ENCODE results near the gene NINJ2.
A peak's percentile ranks its signal among the peaks of the same experiment; 100 is the strongest.
"Not testable (repeated sequence)": the region's sequence is repeated elsewhere in the genome, so short reads cannot be mapped to it uniquely, and the experiment has no call there.

Gene NINJ2, protein sequence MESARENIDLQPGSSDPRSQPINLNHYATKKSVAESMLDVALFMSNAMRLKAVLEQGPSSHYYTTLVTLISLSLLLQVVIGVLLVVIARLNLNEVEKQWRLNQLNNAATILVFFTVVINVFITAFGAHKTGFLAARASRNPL

DNA sequence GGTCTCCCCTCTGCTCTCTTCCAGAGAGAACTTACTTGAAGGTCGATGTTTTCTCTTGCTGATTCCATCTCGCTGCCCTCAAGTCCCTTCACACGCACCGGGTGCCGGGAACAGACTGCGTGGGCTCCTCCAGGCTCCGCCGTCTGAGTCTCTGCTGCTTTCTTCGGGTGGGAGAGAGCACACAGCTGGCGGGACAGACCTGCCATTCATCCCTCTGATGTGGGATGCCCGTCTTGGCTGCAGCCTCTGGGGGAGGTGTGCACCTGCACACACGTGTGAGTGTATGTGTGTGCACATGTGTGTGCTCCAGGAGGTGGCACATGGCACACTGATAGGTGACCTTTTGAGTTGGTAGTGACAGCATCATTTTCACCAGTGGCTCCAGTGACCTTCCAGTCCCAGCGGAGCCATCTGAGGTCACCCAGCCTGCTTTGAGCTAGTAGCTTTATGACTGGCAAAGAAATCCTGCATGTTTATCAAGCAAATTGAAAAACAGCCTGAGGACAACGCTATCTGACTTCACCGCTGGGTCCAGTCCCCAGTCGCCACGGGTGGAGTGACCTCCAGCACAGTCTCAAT, at the start of gene NINJ2:
TSS of gene NINJ2 (minus strand) at position 153 of the 579 bp plus-strand sequence. CDS start at position 68, 85 bp downstream.
- no peak for DNase-seq

DNA sequence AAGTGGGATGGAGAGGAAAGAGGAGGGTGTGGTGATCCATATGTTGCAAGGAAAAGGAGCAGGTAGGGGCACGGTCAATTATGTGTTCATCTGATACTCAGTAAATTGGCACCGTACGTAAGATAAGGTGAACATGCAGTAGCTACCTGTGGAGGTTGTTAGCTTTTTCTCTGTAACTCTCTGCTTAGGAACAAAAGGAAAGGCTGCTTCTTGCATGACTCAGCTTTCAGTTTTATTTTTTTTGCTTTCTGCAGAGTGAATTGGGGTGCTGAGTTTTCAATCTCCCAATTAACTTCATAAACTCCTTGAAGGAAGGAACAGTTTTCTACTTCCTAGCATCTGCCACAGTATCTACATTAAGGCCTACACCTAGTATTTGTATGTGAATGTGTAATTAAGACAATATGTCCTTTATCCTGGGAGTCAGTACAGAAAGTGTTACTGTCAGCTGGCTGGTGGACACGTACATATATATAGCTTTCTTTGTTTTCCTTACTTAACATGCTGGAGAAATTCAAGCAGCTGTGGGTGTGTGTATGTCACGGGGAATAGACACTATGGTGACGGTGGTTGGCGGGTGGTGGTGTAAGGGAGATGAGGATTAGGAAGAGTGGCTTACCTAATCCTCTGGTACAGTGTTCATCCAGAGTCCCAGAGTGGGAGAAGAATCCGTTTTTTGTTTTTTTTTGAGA, 49.1 kb upstream of the NINJ2 start:
- DNase-seq, result no peak

DNA sequence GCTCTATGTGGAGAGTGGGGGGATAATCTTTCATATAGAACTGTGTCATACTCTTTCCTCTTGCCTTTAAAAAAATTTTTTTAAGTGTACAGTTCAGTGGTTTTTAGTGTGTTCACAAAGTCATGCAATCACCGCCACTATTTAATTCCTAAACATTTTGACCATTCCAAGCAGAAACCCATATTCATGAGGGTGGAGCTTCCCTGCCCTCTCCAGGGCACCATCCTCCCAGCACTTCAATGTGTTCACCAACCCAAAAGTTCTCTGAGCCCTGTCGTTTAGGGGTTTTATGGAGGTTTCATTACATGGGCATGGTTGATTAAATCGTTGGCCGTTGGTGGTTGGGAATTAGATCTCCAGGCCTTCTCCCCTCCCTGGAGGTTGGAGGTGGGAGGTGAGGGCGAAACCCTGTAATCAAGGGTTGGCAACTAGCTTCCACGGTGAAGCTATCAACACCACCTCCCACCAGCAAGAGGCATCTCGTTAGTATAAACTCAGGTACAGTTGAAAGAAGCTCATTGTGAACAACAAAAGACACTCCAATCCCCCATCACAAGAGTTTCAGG, 46.3 kb upstream of the NINJ2 start:
- DNase-seq, result no peak

DNA sequence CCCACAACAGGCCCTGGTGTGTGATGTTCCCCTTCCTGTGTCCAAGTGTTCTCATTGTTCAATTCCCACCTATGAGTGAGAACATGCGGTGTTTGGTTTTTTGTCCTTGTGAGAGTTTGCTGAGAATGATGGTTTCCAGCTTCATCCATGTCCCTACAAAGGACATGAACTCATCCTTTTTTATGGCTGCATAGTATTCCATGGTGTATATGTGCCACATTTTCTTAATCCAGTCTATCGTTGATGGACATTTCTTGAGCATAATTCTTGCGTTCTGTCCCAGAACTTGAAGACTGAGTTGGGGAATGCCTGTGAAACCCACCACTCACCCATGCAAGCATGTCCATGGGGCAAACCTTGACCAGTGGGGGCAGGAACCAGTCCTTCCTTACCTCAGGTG, 44.8 kb upstream of the NINJ2 start:
- not testable (repeated sequence) for DNase-seq

DNA sequence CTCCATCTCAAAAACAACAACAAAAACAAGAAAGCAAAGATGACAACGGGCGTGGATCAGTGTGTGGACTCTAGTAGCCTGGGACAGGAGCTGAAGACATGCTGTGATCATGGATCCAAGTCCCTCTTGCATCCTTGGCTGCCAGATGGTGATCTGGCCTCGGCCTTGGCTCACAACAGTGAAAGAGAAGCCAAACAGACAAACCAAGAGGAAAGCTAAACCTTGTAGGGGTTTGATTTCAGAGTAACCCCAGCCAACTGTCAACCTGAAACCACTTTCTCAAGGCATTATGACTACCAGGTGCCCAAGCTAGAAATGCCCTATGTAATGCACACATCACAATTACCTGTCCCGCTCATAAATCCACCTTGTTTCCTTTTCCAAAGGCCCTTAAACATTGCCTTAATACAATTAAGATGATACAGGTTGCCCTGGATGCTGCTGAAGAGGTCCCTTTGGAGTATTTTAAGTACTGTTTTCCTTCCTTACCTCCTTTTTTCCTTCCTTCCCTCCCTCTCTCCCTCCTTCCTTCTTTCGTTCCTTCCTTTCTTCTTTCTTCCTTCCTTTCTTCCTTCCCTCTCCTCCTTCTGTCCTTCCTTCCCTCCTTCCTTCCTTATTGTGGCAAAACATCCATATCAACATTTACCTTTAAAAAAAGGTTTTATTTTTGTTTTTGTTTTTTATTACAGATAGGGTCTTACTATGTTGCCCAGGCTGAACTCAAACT, 41.4 kb upstream of the NINJ2 start:
- DNase-seq, result no peak

DNA sequence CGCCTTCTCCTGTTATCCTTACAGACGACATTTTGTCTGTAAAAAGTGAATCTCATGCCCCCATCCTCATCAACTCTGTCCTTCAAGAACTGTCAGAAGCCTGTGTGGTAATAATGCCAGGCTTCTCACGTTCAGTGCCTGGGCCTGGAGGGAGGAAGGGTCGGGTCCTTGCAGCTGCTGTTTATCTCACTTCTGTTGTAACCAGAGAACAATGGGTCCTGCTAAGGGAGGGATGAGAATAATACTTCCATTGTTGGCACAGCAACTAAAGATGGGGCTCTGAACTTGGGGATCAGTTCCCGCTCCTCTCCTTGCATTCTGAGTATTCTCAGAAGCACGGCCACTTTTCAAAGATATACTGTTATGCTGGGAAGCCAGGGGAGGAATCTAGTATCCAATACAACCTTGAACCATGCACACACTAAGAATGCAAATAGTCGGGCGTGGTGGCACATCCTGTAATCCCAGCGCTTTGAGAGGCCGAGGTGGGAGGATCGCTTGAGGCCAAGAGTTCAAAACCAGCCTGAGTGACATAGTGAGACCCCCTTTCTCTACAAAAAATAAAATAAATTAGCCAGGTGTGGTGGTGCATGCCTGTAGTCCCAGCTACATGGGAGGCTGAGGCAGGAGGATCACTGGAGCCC, 38.8 kb upstream of the NINJ2 start:
- no peak for DNase-seq

DNA sequence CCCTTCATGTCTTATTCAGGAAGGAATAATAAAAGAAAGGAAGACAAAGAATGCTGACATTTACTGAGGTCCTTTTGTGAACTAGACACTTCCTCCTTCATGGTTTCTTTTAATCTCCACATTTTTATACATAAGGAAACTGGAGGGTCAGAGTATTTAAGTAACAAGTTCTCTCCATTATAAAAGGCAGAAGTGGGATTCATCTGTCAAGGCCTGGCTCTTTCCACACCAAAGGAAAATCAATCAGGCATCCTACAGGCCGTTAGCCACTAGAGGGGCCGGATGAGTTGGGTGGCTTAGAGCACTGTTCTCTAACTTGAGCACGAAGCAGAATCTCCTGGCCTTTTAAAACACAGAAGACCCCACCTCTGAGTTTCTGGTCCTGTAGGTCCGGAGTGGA, 36.8 kb upstream of the NINJ2 start:
- DNase-seq, result no peak

DNA sequence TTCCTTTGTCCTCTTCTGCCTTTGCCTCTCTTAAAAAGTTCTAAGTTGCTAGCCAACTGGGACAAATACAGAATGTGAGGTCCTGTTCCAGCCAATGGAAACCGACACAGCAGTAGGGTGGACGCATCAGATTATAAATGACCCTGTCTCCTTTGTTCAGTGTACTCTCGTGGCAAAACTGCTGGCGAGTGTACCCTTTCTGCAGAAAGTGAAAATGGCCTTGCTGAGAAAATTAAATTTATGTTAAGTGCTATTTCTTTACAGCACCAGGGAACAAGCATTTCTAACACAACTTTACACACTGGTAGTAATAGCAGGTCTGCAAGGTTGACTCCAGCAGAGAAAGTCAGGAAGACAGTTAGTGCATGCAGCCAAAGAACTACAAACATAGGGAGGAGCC, 35.0 kb upstream of the NINJ2 start:
- not testable (repeated sequence) for DNase-seq

DNA sequence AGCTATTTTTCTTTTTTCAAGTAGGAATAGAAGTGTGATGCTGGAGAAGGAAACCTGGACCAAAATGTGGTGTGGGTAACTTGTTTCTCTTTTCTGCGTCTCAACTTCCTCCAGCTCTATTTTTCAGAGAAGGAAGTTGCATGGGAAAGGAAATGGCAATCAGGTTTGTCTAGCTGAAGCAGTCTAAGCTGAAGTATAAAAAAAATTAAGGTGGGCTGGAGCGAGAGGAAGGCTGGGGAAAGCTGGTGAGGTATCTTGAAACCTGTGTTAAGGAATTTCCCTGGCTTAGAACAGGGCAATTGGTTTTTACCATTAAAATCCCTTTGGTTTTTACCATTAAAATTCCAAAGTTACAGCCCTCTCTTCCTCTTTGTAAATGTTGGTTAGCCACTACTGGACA, 34.2 kb upstream of the NINJ2 start:
- no peak for DNase-seq

DNA sequence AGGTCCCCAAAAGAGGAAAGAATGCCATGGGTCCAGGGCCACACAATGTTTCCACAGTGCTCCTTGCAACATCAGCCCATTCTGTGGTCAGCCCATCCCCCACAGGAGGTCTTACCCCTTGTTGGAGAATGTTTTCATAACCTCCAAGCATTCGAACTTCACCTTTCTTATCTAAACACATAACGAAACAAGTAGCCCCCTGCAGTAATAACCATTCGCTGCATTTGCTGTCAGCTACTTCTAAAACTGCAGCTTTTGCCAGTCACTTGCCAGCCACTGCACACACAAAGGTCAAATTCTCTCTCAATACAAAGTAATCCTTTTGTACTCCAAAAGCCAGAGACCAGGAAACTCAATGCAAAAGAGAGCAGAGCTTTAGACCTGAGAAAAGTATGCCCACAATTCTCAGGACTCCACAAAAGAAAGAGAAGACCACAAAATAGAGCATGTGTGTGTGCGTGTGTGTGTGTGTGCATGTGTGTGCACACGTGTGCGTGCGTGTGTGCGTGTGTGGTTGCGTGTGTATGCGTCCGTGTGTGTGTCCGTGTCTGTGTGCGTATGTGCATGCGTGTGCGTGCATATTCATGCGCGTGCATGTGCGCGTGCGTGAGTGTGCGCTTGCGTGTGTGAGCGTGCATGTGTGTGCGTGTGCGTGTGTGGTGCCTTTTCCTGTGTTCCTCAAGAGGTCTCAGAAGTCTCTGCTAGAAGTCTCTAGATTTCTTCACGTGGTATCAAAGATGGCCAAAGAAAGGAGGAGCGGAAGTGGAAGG, 31.7 kb upstream of the NINJ2 start:
- no peak for DNase-seq

DNA sequence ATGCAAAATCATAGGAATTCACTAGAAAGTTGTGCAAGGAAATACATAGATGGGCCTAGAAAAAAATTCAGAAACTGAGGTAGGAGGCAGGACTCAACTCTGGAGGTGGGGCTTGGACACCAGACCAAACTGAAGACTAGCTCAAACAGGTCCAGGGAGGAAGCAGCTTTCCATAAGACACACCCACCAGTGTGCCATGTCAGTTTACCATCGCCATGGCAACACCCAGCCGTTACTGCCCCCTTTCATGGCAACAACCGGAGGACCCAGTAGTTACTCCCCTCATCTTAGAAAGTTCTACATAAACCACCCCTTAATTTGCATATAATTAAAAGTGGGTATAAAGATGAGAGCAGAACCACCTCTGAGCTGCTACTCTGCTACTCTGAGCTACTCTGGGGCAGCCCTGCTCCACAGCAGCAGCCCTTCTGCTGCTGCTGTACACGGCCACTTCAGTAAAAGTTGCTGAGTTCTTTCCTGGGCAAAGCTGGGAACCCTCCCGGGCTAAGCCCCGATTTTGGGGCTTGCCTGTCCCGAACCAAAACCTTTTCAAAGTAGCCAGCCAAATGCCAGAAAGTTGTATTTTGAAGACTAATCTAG, 30.8 kb upstream of the NINJ2 start:
- no peak for DNase-seq

DNA sequence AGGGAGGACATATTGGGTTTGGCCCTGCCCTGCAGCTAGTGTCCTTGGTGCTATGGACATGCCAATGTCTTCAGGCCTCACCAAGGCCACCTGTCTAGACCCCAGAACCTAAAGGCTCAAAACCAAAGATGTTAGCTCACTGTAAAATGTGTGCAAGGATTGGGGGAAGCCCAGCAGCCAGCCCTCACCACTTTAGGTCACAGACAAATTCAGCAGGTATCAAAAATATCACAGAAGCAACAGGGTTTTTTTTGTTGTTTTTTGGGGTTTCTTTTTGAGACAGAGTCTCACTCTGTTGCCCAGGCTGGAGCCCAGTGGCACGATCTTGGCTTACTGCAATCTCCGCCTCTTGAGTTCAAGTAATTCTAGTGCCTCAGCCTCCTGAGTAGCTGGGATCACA, 29.0 kb upstream of the NINJ2 start:
- DNase-seq, result no peak

DNA sequence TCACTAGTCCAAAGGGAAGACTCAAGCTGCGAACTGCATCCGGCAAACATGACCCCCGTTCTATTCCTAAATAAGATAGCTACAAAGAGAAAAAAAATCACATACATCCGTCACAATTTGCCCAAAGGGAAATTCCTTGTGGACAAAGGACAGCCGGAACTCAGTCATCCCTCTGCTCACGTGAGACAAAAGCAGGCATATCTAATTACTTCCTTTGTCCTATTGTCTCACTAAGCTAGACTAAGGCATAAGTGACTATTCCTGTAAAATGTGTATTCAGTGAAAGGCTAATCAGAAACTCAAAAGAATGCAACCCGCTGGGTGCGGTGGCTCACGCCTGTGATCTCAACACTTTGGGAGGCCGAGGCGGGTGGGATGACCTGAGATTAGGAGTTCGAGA, 27.2 kb upstream of the NINJ2 start:
- DNase-seq, result peak; percentile 19

DNA sequence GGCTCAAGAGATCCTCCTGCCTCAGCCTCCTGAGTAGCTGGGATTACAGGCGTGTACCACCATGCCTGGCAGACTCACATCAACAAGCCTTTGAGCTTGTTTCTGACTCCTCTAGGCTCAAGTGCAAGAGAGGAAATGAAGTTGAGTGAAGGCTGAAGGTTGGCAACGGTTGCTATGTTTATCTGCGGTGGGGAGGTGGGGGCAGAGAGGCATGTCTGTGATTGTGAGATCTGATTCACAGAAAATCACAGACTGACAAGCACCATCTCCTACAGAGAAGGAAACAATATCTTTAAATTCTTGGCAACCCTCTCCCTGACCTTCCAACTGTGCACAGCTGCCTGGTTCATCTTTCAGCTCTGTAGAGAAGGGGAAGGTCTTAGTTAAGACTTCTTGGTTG, 22.1 kb upstream of the NINJ2 start:
- DNase-seq, result no peak

DNA sequence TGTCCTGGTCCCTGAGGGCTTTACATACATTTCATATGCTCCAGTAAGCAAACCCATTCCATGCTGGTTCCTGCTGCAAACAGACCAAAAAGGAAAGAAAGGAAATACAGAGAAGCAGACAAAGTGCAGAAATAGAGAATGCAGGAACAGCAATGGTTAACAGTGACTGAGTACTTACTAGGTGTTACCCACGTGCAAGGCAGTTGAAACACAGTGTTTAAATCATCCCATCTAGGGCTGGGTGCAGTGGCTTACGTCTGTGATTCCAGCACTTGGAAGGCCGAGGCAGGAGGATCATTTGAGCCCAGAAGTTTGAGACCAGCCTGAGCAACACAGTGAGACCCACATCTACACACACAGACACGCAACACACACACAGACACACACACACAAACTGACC, 21.2 kb upstream of the NINJ2 start:
- DNase-seq, result no peak

DNA sequence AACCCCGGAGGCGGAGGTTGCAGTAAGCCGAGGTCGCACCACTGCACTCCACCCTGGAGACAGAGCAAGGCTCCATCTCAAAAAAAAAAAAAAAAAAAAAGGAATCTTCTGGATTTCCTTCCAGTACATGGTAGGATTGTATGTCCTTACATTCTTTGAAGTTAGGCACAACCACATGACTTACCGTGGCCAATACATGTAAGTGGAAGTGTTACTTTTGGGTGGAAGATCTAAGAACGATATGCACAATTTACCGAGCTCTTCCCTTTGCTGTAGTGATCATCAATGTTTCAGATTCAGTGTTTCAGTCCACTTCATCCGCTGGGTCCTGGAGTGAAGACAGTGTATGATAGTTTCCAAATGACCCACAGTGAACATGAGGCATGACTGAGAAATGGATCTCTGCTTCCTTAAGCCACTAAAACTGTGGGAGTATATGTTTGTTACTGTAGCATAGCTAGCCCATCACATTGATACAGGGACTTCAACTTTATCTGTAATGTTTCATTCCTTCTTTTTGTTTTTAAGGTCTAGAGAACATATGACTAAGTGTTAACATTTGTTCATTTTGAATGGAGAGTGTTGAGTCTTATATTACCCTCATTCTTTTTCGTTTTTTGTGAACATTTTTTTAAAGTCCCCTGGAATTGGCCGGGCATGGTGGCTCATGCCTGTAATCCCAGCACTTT, 18.5 kb upstream of the NINJ2 start:
- no peak for DNase-seq

DNA sequence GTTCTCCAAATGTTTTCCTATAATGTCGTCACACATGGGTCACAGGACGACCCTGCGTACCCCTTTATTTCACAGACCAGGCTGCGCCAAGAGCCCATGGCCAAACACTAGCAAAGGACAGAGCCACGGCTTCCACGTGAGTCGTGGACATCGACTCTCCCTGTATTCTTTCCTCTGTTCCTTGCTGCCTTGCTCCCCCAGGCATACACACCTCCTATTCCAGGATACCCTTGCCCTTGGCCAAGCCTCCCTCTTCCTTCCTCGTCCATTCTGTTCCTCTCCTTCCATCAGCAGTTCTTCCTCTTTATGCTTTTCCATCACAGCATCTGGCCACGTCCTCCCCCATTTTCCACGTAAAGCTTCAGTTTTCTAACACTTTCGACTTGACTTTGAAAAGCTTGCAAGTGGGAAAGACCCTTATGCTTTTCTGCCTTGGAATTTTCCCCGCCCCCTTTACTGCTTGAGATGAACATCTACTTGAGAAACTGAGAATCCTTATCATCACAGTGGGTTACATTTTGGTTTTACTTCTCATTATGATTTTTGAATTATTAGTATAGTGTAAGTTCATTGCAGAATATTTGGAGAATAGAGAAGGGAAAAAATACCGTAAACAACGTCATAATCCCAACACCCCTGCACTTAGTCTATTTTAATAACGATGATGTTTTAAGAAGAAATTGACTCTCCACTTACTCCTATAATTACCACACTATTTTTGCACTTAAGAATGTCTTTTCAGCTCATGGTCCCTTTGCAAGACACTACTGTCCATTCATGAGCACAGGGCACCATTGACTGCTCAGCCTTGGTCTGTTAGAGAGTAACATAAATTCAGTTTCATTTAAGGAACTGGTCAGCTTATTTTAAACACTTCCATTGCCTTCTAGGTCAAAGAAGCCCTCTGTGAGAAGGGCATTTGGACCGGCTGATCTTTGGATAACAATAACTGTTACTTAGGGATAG, 15.8 kb upstream of the NINJ2 start:
- no peak for DNase-seq

DNA sequence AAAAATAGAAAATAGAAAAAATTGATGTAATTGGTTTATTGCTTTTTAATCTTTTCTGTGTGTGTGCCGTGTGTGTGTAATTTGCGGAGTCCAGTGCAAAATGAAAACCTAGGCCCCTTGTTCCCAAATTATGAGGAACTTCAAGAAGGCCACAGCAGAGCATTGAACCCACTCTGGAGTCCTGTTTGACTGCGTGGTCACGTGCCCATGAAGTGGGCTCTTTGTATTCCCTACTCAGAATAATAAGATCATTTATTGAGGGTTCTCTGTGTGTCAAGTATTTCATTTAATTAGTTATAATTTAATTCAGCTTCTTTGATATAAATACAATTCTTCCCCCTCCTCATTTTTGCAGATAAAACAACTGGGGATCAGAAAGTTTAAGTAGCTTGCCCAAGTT, 12.3 kb upstream of the NINJ2 start:
- DNase-seq, result no peak

DNA sequence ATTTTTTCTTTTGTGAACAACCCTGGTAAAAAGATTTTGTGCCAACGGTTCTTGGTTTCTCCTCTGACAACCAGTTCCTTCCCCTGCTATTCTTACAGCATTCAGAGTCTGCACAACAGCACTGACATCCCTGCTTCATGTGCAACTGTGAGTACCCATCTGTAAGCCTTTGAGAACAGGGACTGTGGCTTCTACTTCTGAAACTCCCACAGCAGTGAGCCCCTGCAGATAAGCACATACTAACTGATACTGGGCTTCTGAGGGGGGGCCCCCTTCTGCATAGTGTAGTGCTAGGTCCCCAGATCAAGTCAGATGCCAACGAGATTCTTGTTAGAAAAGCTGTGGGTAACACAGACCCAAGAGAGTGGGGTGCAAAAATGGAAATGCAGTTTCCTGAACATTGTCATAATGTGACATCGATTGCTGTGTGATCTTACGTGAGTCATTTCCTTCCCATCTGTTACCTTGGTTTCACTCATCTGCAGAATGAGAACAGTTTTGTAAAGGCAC, 11.1 kb upstream of the NINJ2 start:
- DNase-seq, result no peak

DNA sequence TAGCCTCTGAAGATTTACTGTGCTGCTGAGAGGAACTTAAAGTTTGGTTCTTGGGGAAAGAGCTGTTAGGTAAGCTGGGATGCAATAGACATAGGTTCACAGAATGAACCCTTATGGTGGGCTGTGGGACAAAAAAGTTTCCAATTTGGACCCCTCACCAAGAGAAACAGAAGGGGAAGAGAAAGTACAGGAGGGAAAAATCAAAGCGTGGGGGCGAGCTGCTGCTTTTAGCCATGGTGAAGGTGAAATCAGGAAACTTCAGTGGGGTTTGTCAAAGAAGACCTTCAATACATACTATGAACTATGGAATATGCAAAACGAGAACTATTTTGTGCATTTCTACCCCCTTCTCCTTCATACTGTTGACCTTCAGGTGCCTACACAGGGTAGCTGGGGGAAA, 10.6 kb upstream of the NINJ2 start:
- DNase-seq, result no peak

Data from NCI-H2029 (cell line).